NCI-H2107 (cell line): Measurements from ENCODE around the gene FBXW8.

ENCODE experiments used
- DNase-seq: peaks from one replicate; lab custom pipeline; 2025; lab: John Stamatoyannopoulos, UW

Gene FBXW8

DNA sequence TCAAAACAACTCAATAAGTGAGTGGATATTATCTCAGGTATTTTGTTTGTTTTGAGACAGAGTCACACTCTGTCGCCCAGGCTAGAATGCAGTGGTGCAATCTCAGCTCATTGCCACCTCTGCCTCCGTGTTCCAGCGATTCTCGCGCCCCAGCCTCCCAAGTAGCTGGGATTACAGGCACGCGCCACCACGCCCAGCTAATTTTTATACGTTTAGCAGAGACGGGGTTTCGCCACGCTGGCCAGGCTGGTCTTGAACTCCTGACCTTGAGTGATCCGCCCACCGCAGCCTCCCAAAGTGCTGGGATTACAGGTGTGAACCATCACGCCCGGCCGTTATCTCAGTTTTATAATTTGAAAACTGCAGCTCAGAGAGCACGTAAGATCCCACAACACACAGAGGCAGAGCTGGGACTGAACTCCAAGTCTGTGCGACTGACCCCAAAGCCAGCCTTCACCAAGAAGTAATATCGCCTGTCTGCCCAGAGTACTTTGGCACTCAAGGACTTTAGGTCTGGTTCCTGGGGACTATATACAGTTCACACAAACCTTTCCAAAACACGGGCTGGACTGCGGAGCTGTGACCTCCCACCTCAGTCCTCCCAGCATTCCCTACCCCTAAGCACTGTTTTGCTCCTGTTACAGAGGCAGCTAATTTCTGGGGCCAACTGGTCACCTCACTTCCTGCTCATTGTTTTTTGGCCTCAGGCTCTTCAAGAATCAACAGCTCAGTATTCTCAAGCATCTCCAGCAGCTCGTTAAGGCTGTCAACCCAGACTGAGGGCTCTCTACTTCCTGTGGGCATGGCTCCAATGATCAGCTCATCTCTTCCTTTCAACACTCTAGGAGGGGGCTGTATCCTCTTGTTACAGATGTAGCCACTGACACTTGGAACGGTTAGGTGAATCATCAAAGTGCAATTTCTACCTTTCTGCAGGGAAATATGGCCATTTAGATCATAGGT lies 165.9 kb downstream of the FBXW8 start:
- no peak for DNase-seq

DNA sequence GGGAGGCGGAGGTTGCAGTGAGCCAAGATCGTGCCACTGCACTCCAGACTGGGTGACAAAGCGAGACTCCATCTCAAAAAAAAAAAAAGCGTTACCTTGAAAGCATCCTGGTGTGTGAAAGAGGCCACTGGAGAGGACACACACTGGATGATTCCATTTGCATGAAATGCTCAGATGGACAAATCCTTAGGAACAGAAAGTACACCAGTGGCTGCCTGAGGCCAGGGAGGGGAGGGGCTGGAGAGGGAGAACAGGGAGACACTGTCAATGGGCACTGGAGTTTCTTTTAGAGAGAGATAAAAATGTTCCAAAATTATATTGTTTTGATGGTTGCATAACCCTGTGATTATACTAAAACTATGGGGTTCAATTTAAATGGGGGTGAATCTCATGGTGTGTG lies 168.7 kb downstream of the FBXW8 start:
- no peak for DNase-seq

DNA sequence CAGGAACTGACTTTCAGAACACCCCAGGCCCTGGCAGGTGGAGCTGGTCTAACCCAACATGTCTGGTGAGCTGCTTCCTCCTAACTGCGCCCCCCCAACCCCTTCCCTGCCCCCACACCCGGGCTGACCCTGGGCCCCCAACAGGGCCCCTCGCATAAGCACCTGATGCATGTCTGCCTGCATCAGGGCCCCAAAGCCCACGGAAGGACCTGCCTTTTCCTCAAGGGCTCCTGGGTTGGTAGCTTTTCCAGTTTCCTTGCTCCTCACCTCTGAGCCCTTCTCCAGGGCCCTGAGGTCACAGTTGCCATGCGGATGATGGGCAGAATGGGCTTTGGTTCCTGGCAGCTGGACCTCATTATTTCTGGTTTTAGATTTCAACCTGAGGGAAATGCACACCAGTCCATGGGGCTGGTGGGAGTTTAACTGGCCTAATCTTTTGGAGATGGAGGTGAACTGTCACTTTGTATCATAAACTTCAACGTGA lies 170.0 kb downstream of the FBXW8 start:
- DNase-seq, result no peak
